H1 (cell line): ENCODE results near the gene PLK4. TPM values are rescaled to one million over a fixed set of nuclear protein-coding genes. Genes with fewer than 3 reads are reported as not detected.

Source experiments
- CTCF ChIA-PET: fragments of 300-600 bp; sonication (Branson Sonifier 250); formaldehyde crosslinking; loops from one replicate; lab custom pipeline; 2021; ENCODE audit not compliant: partially characterized antibody; lab: Charles Lee
- POLR2A ChIA-PET: fragments of 300-600 bp; sonication (Branson Sonifier 250); formaldehyde crosslinking; loops from one replicate; lab custom pipeline; 2021; ENCODE audit warnings: inconsistent platforms; ENCODE audit not compliant: partially characterized antibody; lab: Charles Lee
- DNase-seq, 2 experiments: peaks; one replicate each; pipeline versions ENCODE4 v3.0.0 to v3.0.0-alpha.2; 2010 to 2022; ENCODE audit warnings: low spot score in 2 of 2, low read depth in 1 of 2, mixed read lengths in 1 of 2
- FAIRE-seq: peaks from 2 replicates; lab custom pipeline; 2011; peaks lifted over from hg19 to GRCh38; lab: Jason Lieb, UNC
- H2AFZ ChIP-seq: 2 replicates; pipeline ENCODE4 v1.8.1; 2012; ENCODE audit warnings: low read length, inconsistent platforms
- H2AK5ac ChIP-seq: 2 replicates; pipeline ENCODE4 v1.6.1; 2013; ENCODE audit warnings: low read depth, low read length
- H2BK120ac ChIP-seq: replicated peaks from 2 replicates; pipeline ENCODE3; 2013; ENCODE audit warnings: low read depth, low read length, inconsistent platforms
- H2BK12ac ChIP-seq: 2 replicates; pipeline ENCODE4 v1.6.1; 2013; ENCODE audit warnings: low read depth, low read length
- H2BK15ac ChIP-seq: 2 replicates; pipeline ENCODE4 v1.6.1; 2013; ENCODE audit warnings: low read length
- H2BK20ac ChIP-seq: 2 replicates; pipeline ENCODE4 v1.6.1; 2013; ENCODE audit warnings: low read length
- H2BK5ac ChIP-seq: 2 replicates; pipeline ENCODE4 v1.6.1; 2013; ENCODE audit warnings: low read depth, low read length
- H3K14ac ChIP-seq: 2 replicates; pipeline ENCODE4 v1.6.1; 2013; ENCODE audit warnings: inconsistent platforms; ENCODE audit not compliant: insufficient read length
- H3K18ac ChIP-seq: 2 replicates; pipeline ENCODE4 v1.6.1; 2013; ENCODE audit warnings: low read length; ENCODE audit errors: extremely low read depth
- H3K23ac ChIP-seq: 2 replicates; pipeline ENCODE4 v1.6.1; 2013; ENCODE audit warnings: inconsistent platforms; ENCODE audit not compliant: insufficient read length
- H3K23me2 ChIP-seq: 2 replicates; pipeline ENCODE4 v1.6.1; 2013; ENCODE audit warnings: low read depth, low read length
- H3K27ac ChIP-seq: 2 replicates; pipeline ENCODE4 v1.6.1; 2011; ENCODE audit warnings: low read depth, low read length, inconsistent platforms
- H3K27me3 ChIP-seq, 4 experiments: replicated peaks in 1 of 4; 1 replicate in 1 of 4; 2 replicates in 3 of 4; pipeline versions ENCODE4 v1.6.1 to v1.8.1; 2011 to 2013; ENCODE audit warnings: low read length in 3 of 4, mild to moderate bottlenecking in 3 of 4, inconsistent platforms in 2 of 4, mixed read lengths in 2 of 4, moderate library complexity in 1 of 4; ENCODE audit not compliant: control insufficient read depth in 3 of 4, insufficient read depth in 3 of 4; ENCODE audit errors: extremely low read depth in 1 of 4
- H3K36me3 ChIP-seq, 4 experiments: 2 replicates each; pipeline versions ENCODE4 v1.6.1 to v1.8.1; 2011 to 2013; ENCODE audit warnings: mild to moderate bottlenecking in 4 of 4, low read length in 3 of 4, moderate library complexity in 2 of 4, control low read depth in 1 of 4, inconsistent platforms in 1 of 4; ENCODE audit not compliant: insufficient read depth in 4 of 4, control insufficient read depth in 2 of 4
- H3K4ac ChIP-seq: replicated peaks from 2 replicates; pipeline ENCODE3; 2013; ENCODE audit warnings: low read length, low read depth, mixed read lengths, inconsistent platforms; ENCODE audit not compliant: insufficient read length
- H3K4me1 ChIP-seq, 4 experiments: replicated peaks in 1 of 4; 1 replicate in 1 of 4; 2 replicates in 3 of 4; pipeline versions ENCODE4 v1.6.1 to v1.8.1; 2011 to 2013; ENCODE audit warnings: low read length in 3 of 4, inconsistent platforms in 2 of 4, mixed read lengths in 1 of 4; ENCODE audit not compliant: insufficient read depth in 4 of 4, control insufficient read depth in 3 of 4
- H3K4me2 ChIP-seq, 2 experiments: 2 replicates each; pipeline versions ENCODE4 v1.6.1 to v1.8.1; 2011 to 2013; ENCODE audit warnings: low read depth in 2 of 2, low read length in 2 of 2, control low read depth in 1 of 2, inconsistent platforms in 1 of 2, mild to moderate bottlenecking in 1 of 2; ENCODE audit not compliant: insufficient read depth in 1 of 2
- H3K4me3 ChIP-seq, 4 experiments: fragments of 200-600, 300-600 bp in 1 of 4; sonication (generic), shearing (Covaris generic), sonication (Bioruptor Twin) in 1 of 4; 2 replicates each; pipeline versions ENCODE4 v1.5.1 to v1.8.1; 2011 to 2016; ENCODE audit warnings: low read length in 4 of 4, low read depth in 3 of 4, control low read depth in 2 of 4, inconsistent platforms in 2 of 4, mild to moderate bottlenecking in 2 of 4, mixed read lengths in 1 of 4, moderate library complexity in 1 of 4; ENCODE audit not compliant: insufficient read depth in 2 of 4; ENCODE audit errors: extremely low read depth in 1 of 4
- H3K56ac ChIP-seq: replicated peaks from 2 replicates; pipeline ENCODE3; 2013; ENCODE audit warnings: low read depth, mild to moderate bottlenecking, mixed read lengths, low read length, inconsistent platforms; ENCODE audit not compliant: insufficient read length
- H3K79me1 ChIP-seq: 2 replicates; pipeline ENCODE4 v1.6.1; 2013; ENCODE audit warnings: low read depth, low read length, control low read depth
- H3K79me2 ChIP-seq, 2 experiments: 2 replicates each; pipeline versions ENCODE4 v1.6.1 to v1.8.1; 2012 to 2013; ENCODE audit warnings: low read length in 2 of 2, mild to moderate bottlenecking in 2 of 2, inconsistent platforms in 1 of 2; ENCODE audit not compliant: insufficient read depth in 2 of 2, control insufficient read depth in 1 of 2
- H3K9ac ChIP-seq, 4 experiments: replicated peaks in 1 of 4; 1 replicate in 1 of 4; 2 replicates in 3 of 4; pipeline versions ENCODE4 v1.6.1 to v1.8.1; 2011 to 2013; ENCODE audit warnings: low read depth in 3 of 4, low read length in 3 of 4, control low read depth in 2 of 4, mild to moderate bottlenecking in 2 of 4, moderate library complexity in 2 of 4, inconsistent platforms in 1 of 4; ENCODE audit errors: extremely low read depth in 1 of 4
- H3K9me3 ChIP-seq, 2 experiments: 2 replicates each; pipeline versions ENCODE4 v1.6.1 to v1.8.1; 2012 to 2013; ENCODE audit warnings: mild to moderate bottlenecking in 2 of 2, moderate library complexity in 2 of 2, control low read depth in 1 of 2, inconsistent platforms in 1 of 2, low read depth in 1 of 2, low read length in 1 of 2, mixed read lengths in 1 of 2; ENCODE audit not compliant: insufficient read depth in 2 of 2
- H4K20me1 ChIP-seq, 2 experiments: replicated peaks in 1 of 2; 2 replicates each; pipeline versions ENCODE3 to v1.8.1; 2011 to 2013; ENCODE audit warnings: inconsistent platforms in 2 of 2, low read length in 2 of 2, mild to moderate bottlenecking in 1 of 2; ENCODE audit not compliant: insufficient read depth in 2 of 2, control insufficient read depth in 1 of 2
- H4K5ac ChIP-seq: 2 replicates; pipeline ENCODE4 v1.6.1; 2013; ENCODE audit warnings: low read length, low read depth, mixed read lengths, inconsistent platforms; ENCODE audit not compliant: insufficient read length
- H4K8ac ChIP-seq: 2 replicates; pipeline ENCODE4 v1.8.0; 2013; ENCODE audit warnings: mild to moderate bottlenecking, moderate library complexity, low read length, inconsistent platforms; ENCODE audit not compliant: insufficient read depth; ENCODE audit errors: extremely low read depth
- H4K91ac ChIP-seq: replicated peaks from 2 replicates; pipeline ENCODE3; 2013; ENCODE audit warnings: low read length, mixed read lengths, inconsistent platforms; ENCODE audit not compliant: insufficient read length
- CHD2 ChIP-seq: IDR thresholded peaks from 2 replicates; pipeline ENCODE4 v1.6.1; 2012; ENCODE audit warnings: low read length, improper control_type of control experiment
- CREB1 ChIP-seq: IDR thresholded peaks from 2 replicates; pipeline ENCODE4 v1.6.1; 2012; ENCODE audit warnings: inconsistent platforms
- EP300 ChIP-seq, 2 experiments: IDR thresholded peaks; 1 replicate in 1 of 2; 2 replicates in 1 of 2; pipeline ENCODE4 v1.6.1; 2011 to 2012; ENCODE audit warnings: low read depth in 2 of 2, low read length in 2 of 2, mild to moderate bottlenecking in 2 of 2, borderline replicate concordance in 1 of 2, inconsistent platforms in 1 of 2, moderate library complexity in 1 of 2
- HDAC6 ChIP-seq: IDR thresholded peaks from one replicate; pipeline ENCODE4 v1.7.1; 2012; ENCODE audit warnings: low read depth, mild to moderate bottlenecking, inconsistent platforms, low read length, moderate library complexity
- NANOG ChIP-seq: IDR thresholded peaks from 2 replicates; pipeline ENCODE4 v1.6.1; 2011; ENCODE audit warnings: low read length, low read depth, mild to moderate bottlenecking, inconsistent platforms; ENCODE audit not compliant: insufficient read depth, poor library complexity, severe bottlenecking
- SIRT6 ChIP-seq: IDR thresholded peaks from one replicate; pipeline ENCODE4 v1.7.1; 2012; ENCODE audit warnings: low read length, inconsistent platforms
- TAF1 ChIP-seq: IDR thresholded peaks from 2 replicates; pipeline ENCODE4 v1.6.1; 2011; ENCODE audit warnings: mild to moderate bottlenecking, low read depth, low read length
- TCF12 ChIP-seq: IDR thresholded peaks from 2 replicates; pipeline ENCODE4 v1.6.1; 2011; ENCODE audit warnings: low read depth, mild to moderate bottlenecking, low read length
- polyA plus RNA-seq, 7 experiments: library from polyadenylated mRNA; depleted of rRNA in 3 of 7; stranded (reverse) in 5 of 7; unstranded in 2 of 7; fragments of >200 nt in 5 of 7; fragments of 200-250 nt in 2 of 7; gene quantifications; 1 replicate in 5 of 7; 2 replicates in 1 of 7; 4 replicates in 1 of 7; pipeline versions ENCODE4 v1.2.1 to v1.2.3, GENCODE V29; 2011 to 2013; ENCODE audit warnings: missing spikeins in 2 of 7, mixed read lengths in 2 of 7
- total RNA-seq: library from RNA; stranded (reverse); fragmentation: NEBNext Ultra II Directional; extraction: Animal tissue kit (Norgen Biotek cat#: 25700); gene quantifications from 2 replicates; pipeline ENCODE4 v1.2.1, GENCODE V29; 2021

The PLK4 gene
- total and polyA plus RNA-seq, 2 of the 8 experiments (the other 6 are each of a cell fraction or from before 2014, with no cell fraction given) = 23.3 to 35.2 TPM

DNA sequence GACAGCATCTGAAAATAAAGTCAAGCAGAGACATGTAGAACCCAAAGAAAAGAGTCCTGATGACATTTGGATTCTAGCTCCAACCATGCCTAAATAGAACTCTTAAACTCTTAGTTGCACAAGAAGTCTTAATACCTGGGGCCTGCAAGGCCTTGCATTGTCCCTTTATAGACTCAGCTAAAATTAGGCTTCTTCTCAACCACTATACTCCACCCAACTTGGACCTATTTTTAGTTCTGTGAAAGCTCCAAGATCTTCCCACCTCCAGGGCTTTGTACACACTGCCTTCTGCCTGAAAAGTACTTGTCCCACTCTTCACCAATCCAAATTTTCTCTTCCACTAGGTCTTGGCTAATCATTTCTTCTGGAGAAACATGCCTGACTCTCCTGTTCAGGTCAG lies 36.5 kb downstream of the PLK4 start:
- Histone ChIP-seq H3K36me3 (peaks cover 0 to 20% (median 6%) of the 10 kb centered on the region in 4 experiments; a peak in 6 of 8 replicates), H3K14ac (no peak overlapping the region), H3K27me3 (no peaks in the 10 kb centered on the region), H4K91ac (no peak overlapping the region), H2BK120ac (no peak overlapping the region), H3K9me3 (no peaks in the 10 kb centered on the region), H3K56ac (no peak overlapping the region), H3K9ac (no peak overlapping the region), H3K23ac (no peak overlapping the region), H3K4me2 (no peak overlapping the region), H3K4ac (no peak overlapping the region), H3K4me3 (no peak overlapping the region), H3K4me1 (no peaks in the 10 kb centered on the region), H3K23me2 (no peaks in the 10 kb centered on the region), H3K27ac (no peak overlapping the region), H2AFZ (no peak overlapping the region), H2BK20ac (no peak overlapping the region), H2BK15ac (no peak overlapping the region), H2AK5ac (no peak overlapping the region), H2BK5ac (no peak overlapping the region), H3K79me2 (no peaks in the 10 kb centered on the region), H3K18ac (no peak overlapping the region), H4K20me1 (no peaks in the 10 kb centered on the region), H4K5ac (no peak overlapping the region), H4K8ac (no peak overlapping the region), H2BK12ac (no peak overlapping the region), H3K79me1 (no peaks in the 10 kb centered on the region)
- ChIA-PET CTCF (interaction anchor here (1.0 to 1.2 kb wide), 3 partner anchors 10 to 134 kb away, joined by 3 read pairs; no protein-coding TSS in a partner anchor), POLR2A (interaction anchor here (0.7 to 1.6 kb wide), 3 partner anchors 13 to 47 kb away, joined by 3 to 4 read pairs (median 3); partner anchors contain the start of gene PLK4)
- FAIRE-seq = no peak
- no peak for DNase-seq
- TF ChIP-seq TAF1 (no peak), CREB1 (no peak), SIRT6 (no peak), HDAC6 (no peak), NANOG (no peak), CHD2 (no peak), TCF12 (no peak), EP300 (IDR thresholded peaks at IDR 0.05; ENCODE audit: borderline replicate concordance in 1 of 2, low read depth in 2 of 2, low read length in 2 of 2) (no peak)
